IPS DF 4.7 (cell line): ENCODE results near the gene SLC4A2.
"Not testable (repeated sequence)": the region's sequence is repeated elsewhere in the genome, so short reads cannot be mapped to it uniquely, and the experiment has no call there.

ENCODE experiments used
- DNase-seq: peaks from one replicate; pipeline ENCODE4 v3.0.0-alpha.2; 2013; ENCODE audit warnings: low spot score; ENCODE audit errors: extremely low read depth

The SLC4A2 gene

GRCh38 chr7:151059367-151060112 lies at the start of gene SLC4A2:
TSS of gene SLC4A2 (plus strand) at chr7:151059589. CDS start at chr7:151061988, 2,399 bp downstream.
- DNase-seq = no peak

GRCh38 chr7:151010037-151010306 lies 49.4 kb upstream of the SLC4A2 start:
- no peak for DNase-seq

- DNase-seq = no peak
These were observed 48.9 kb upstream of the SLC4A2 start for GRCh38 chr7:151010307-151011096.

GRCh38 chr7:151011097-151011409 lies 48.3 kb upstream of the SLC4A2 start:
- no peak for DNase-seq

GRCh38 chr7:151011616-151012015 lies 47.8 kb upstream of the SLC4A2 start:
- not testable (repeated sequence) for DNase-seq

- DNase-seq = no peak
These were observed 47.2 kb upstream of the SLC4A2 start for GRCh38 chr7:151012031-151012692.

GRCh38 chr7:151012911-151013347 lies 46.5 kb upstream of the SLC4A2 start:
- DNase-seq = no peak

- DNase-seq = no peak
These were observed 46.0 kb upstream of the SLC4A2 start for GRCh38 chr7:151013356-151013732.

- DNase-seq = no peak
These were observed 45.5 kb upstream of the SLC4A2 start for GRCh38 chr7:151013733-151014497.

- DNase-seq = no peak
These were observed 44.4 kb upstream of the SLC4A2 start for GRCh38 chr7:151014950-151015349.

GRCh38 chr7:151015967-151016366 lies 43.4 kb upstream of the SLC4A2 start:
- DNase-seq = no peak

- DNase-seq = no peak
These were observed 42.9 kb upstream of the SLC4A2 start for GRCh38 chr7:151016505-151016904.

GRCh38 chr7:151016942-151017341 lies 42.4 kb upstream of the SLC4A2 start:
- DNase-seq = no peak

- DNase-seq = no peak
These were observed 41.9 kb upstream of the SLC4A2 start for GRCh38 chr7:151017370-151017952.

- DNase-seq = no peak
These were observed 41.4 kb upstream of the SLC4A2 start for GRCh38 chr7:151017953-151018420.

- no peak for DNase-seq
These were observed 40.8 kb upstream of the SLC4A2 start for GRCh38 chr7:151018421-151019129.

- no peak for DNase-seq
These were observed 40.3 kb upstream of the SLC4A2 start for GRCh38 chr7:151019130-151019447.

GRCh38 chr7:151020231-151020630 lies 39.2 kb upstream of the SLC4A2 start:
- no peak for DNase-seq

- DNase-seq = no peak
These were observed 36.2 kb upstream of the SLC4A2 start for GRCh38 chr7:151023232-151023631.

- no peak for DNase-seq
These were observed 34.8 kb upstream of the SLC4A2 start, which contains the start of gene ATG9B for GRCh38 chr7:151024435-151025056. TSS of gene ATG9B (minus strand) at chr7:151024494. CDS start at chr7:151024423, 71 bp downstream.
